ENCODE results near the gene CACNA1S. TPM values are rescaled to one million over a fixed set of nuclear protein-coding genes. Genes with fewer than 3 reads are reported as not detected.

The CACNA1S gene
- total RNA-seq, 1 experiment from 2014 or later, result not detected

DNA sequence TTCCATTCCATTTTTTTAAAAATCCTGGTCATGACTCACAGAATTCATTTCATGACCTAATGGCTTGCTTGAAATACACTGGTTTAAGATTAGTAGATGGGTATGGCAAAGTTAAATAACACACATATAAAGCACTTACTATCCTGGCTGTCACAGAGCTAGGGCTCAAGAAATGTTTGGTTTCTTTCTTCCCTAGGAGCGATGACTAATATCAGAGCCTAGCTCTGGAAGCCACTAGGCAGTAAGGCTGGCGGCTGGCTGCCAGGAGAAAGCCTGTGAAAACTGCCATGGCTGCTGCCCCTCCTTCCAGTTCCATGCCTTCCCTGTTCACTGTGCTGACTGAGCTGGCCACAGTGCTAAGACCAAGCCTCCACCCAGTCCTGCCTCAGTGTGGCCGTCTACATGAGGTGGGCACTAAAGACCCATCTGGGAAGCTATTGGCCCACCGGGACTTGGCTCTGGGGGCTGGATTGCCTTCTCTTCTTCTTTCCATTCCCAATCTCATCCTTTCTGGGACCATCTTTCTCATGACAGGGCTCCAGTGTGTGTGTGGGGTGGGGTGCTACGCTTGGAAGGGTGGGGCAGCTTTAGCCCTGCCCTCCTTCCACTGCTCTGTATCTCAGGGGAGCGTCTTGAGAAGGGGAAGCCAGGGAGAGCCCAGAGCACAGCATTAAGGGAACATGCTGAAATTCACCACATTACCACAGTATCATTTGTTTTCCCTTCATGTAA is 25.5 kb upstream of the CACNA1S start:
- peak; percentile 36; the same call in 1 of the 2 replicates for ATAC-seq
- TF ChIP-seq TCF7L2 (IDR thresholded peaks at IDR 0.05; ENCODE audit: low read depth, low read length), result no peak
- TF ChIP-seq REST (IDR thresholded peaks at IDR 0.05; ENCODE audit: insufficient read depth in 1 of 2, low read depth in 2 of 2, low read length in 1 of 2), result no peak
- TF ChIP-seq, protein P1, sequence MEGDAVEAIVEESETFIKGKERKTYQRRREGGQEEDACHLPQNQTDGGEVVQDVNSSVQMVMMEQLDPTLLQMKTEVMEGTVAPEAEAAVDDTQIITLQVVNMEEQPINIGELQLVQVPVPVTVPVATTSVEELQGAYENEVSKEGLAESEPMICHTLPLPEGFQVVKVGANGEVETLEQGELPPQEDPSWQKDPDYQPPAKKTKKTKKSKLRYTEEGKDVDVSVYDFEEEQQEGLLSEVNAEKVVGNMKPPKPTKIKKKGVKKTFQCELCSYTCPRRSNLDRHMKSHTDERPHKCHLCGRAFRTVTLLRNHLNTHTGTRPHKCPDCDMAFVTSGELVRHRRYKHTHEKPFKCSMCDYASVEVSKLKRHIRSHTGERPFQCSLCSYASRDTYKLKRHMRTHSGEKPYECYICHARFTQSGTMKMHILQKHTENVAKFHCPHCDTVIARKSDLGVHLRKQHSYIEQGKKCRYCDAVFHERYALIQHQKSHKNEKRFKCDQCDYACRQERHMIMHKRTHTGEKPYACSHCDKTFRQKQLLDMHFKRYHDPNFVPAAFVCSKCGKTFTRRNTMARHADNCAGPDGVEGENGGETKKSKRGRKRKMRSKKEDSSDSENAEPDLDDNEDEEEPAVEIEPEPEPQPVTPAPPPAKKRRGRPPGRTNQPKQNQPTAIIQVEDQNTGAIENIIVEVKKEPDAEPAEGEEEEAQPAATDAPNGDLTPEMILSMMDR (IDR thresholded peaks at IDR 0.05), result no peak
- no peak for TF ChIP-seq POLR2AphosphoS5 (IDR thresholded peaks at IDR 0.05; ENCODE audit: low read depth, low read length)
- no peak for TF ChIP-seq SIN3A (IDR thresholded peaks at IDR 0.05; ENCODE audit: borderline replicate concordance, insufficient read depth, low read depth, low read length)
- DNase-seq (ENCODE audit: low read depth, low spot score), result no peak
- H3K9me3 ChIP-seq (ENCODE audit: control insufficient read depth, insufficient read depth, low read depth, low read length), result no peaks in the 10 kb centered on the region
- no peaks in the 10 kb centered on the region; the same call in 1 of the 2 replicates for H3K36me3 ChIP-seq (ENCODE audit: control insufficient read depth, insufficient read depth, low read length)
- H3K27me3 ChIP-seq (ENCODE audit: control insufficient read depth, insufficient read depth, low read length), result no peaks in the 10 kb centered on the region
- ChIA-PET POLR2A (interaction anchor here (0.7 kb wide), 1 partner anchor 351 kb away, joined by 3 read pairs; no protein-coding TSS in a partner anchor), CTCF (interaction anchor here (0.6 kb wide), 1 partner anchor 32 kb away, joined by 3 read pairs; no protein-coding TSS in a partner anchor)
- intact Hi-C loops (cut with micrococcal nuclease; ENCODE audit: unreplicated experiment), result no loop called here
- no peaks in the 10 kb centered on the region for H3K4me1 ChIP-seq (ENCODE audit: control insufficient read depth, insufficient read depth, low read length)
- in situ Hi-C loops (cut with HindIII; ENCODE audit: low pct_unique_long_range_greater_than_20kb, low sequenced_read_pairs), result no loop called here
- H3K27ac ChIP-seq (ENCODE audit: low read length), result no peak overlapping the region
- no peak overlapping the region for H3K4me3 ChIP-seq (ENCODE audit: low read depth in 2 of 2, low read length in 2 of 2)
- BruUV-seq (replicated peaks), result no TSS peak

DNA sequence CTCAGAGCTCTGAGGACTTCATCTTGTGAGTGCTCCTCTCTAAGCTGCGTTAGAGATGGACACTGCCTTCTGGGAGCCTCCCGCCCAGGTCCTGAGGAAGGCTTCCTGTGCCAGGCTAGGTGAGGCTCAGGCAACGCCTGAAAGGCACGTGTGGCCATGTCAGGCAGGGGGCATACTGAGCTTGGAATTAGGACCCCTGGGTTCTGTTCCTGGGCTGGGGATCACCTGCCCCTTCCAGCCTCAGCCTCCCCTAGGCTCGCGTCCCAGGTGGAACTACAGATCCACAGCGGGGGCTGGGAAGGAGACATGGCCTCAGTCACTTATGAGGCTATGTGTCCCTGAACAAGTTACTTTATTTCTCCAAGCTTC is 24.8 kb upstream of the CACNA1S start:
- intact Hi-C loops (cut with micrococcal nuclease; ENCODE audit: unreplicated experiment), result no loop called here
- Histone ChIP-seq H3K4me1 (ENCODE audit: control insufficient read depth, insufficient read depth, low read length) (no peaks in the 10 kb centered on the region), H3K4me3 (ENCODE audit: low read depth in 2 of 2, low read length in 2 of 2) (no peak overlapping the region), H3K36me3 (ENCODE audit: control insufficient read depth, insufficient read depth, low read length) (no peaks in the 10 kb centered on the region; the same call in 1 of the 2 replicates), H3K27ac (ENCODE audit: low read length) (no peak overlapping the region), H3K9me3 (ENCODE audit: control insufficient read depth, insufficient read depth, low read depth, low read length) (no peaks in the 10 kb centered on the region), H3K27me3 (ENCODE audit: control insufficient read depth, insufficient read depth, low read length) (no peaks in the 10 kb centered on the region)
- in situ Hi-C loops (cut with HindIII; ENCODE audit: low pct_unique_long_range_greater_than_20kb, low sequenced_read_pairs), result no loop called here
- no TSS peak for BruUV-seq (replicated peaks)
- ChIA-PET POLR2A (no interaction called here), CTCF (interaction anchor here (0.6 kb wide), 2 partner anchors 33 to 64 kb away, joined by 3 to 8 read pairs; no protein-coding TSS in a partner anchor)
- ATAC-seq, result no peak
- no peak for DNase-seq (ENCODE audit: low read depth, low spot score)
- TF ChIP-seq, protein P1 (IDR thresholded peaks at IDR 0.05), result no peak
- TF ChIP-seq POLR2AphosphoS5 (IDR thresholded peaks at IDR 0.05; ENCODE audit: low read depth, low read length) (no peak), SIN3A (IDR thresholded peaks at IDR 0.05; ENCODE audit: borderline replicate concordance, insufficient read depth, low read depth, low read length) (no peak), TCF7L2 (IDR thresholded peaks at IDR 0.05; ENCODE audit: low read depth, low read length) (no peak), REST (IDR thresholded peaks at IDR 0.05; ENCODE audit: insufficient read depth in 1 of 2, low read depth in 2 of 2, low read length in 1 of 2) (no peak)

Measured in Panc1 (cell line).